Heart left ventricle (tissue), 16 donors: Measurements from ENCODE around the gene SLC22A8. TPM values are rescaled to one million over a fixed set of nuclear protein-coding genes. Genes with fewer than 3 reads are reported as not detected.

Experiments
- ATAC-seq, 4 donors: fragments of 200-7000 bp; cut with Tn5 transposase; one replicate each; pipeline ENCODE4 v1.9.1; 2020 to 2022; ENCODE audit warnings: moderate library complexity in 4 of 4, mild to moderate bottlenecking in 3 of 4, moderate number of reproducible peaks in 1 of 4
- DNase-seq, 5 donors: peaks; one replicate each; pipeline ENCODE4 v3.0.0-alpha.2; 2020
- H3K27ac ChIP-seq, 12 donors: fragments of 200-600 bp; sonication (generic) in 4 of 12; one replicate each; pipeline versions ENCODE4 v1.5.0 to v1.8.0; 2016 to 2022; ENCODE audit warnings: mild to moderate bottlenecking in 2 of 12
- H3K27me3 ChIP-seq, 9 donors: fragments of 200-600 bp; sonication (generic) in 2 of 9; one replicate each; pipeline versions ENCODE4 v1.5.1 to v1.8.0; 2016 to 2022; ENCODE audit warnings: mild to moderate bottlenecking in 3 of 9
- H3K36me3 ChIP-seq, 9 donors: fragments of 200-600 bp; sonication (generic) in 2 of 9; one replicate each; pipeline versions ENCODE4 v1.5.0 to v1.8.0; 2018 to 2022; ENCODE audit warnings: mild to moderate bottlenecking in 2 of 9
- H3K4me1 ChIP-seq, 12 donors: fragments of 200-600 bp; sonication (generic) in 4 of 12; one replicate each; pipeline versions ENCODE4 v1.5.0 to v1.8.0; 2016 to 2022; ENCODE audit warnings: mild to moderate bottlenecking in 3 of 12
- H3K4me3 ChIP-seq, 12 donors: fragments of 200-600 bp; sonication (generic) in 4 of 12; one replicate each; pipeline versions ENCODE4 v1.5.0 to v1.8.0; 2017 to 2022; ENCODE audit warnings: mild to moderate bottlenecking in 9 of 12, moderate library complexity in 4 of 12
- H3K9me3 ChIP-seq, 12 donors: fragments of 200-600 bp; sonication (generic) in 4 of 12; one replicate each; pipeline versions ENCODE4 v1.5.0 to v1.8.0; 2016 to 2022; ENCODE audit warnings: mild to moderate bottlenecking in 1 of 12
- CTCF ChIP-seq, 12 donors: fragments of 200-600 bp; sonication (generic) in 4 of 12; IDR thresholded peaks; one replicate each; pipeline versions ENCODE4 v1.5.0 to v1.8.0; 2018 to 2022; ENCODE audit warnings: antibody characterized with exemption in 12 of 12, mild to moderate bottlenecking in 5 of 12
- POLR2A ChIP-seq, 2 donors: fragments of 450-650 bp; IDR thresholded peaks; one replicate each; pipeline ENCODE4 v1.6.1; 2017; ENCODE audit warnings: antibody characterized with exemption in 2 of 2, mild to moderate bottlenecking in 2 of 2, moderate library complexity in 2 of 2
- WGBS, 4 donors: extraction: QIAGEN DNeasy Blood & Tissue Kit in 2 of 4; methylation state at CpG; one replicate each; pipeline versions ENCODE4 v1.1.5 to v1.1.7; 2013 to 2018; 5-methylcytosine and 5-hydroxymethylcytosine counted together
- intact Hi-C, 10 donors: fragments of 100-400 bp; cut with DNase I; formaldehyde crosslinking; loops; one replicate each; pipeline versions ENCODE4 v1.11.1 to v1.14.2; 2022
- polyA plus RNA-seq, 2 donors: library from polyadenylated mRNA; stranded (reverse); fragments of 200-250 nt; gene quantifications; one replicate each; pipeline ENCODE4 v1.2.3, GENCODE V29; 2013
- total RNA-seq, 9 donors: library from RNA; depleted of rRNA in 2 of 9; stranded (reverse); fragments of >200 nt in 2 of 9; fragmentation: NEBNext Ultra II Directional in 3 of 9; extraction: Animal tissue kit (Norgen Biotek cat#: 25700) in 3 of 9; gene quantifications; one replicate each; pipeline versions ENCODE4 v1.1.0 to v1.2.4, GENCODE V29; 2016 to 2023
- donor health status: ischemic (EF 13 %, LVEDD 7.1; RV severe dilation, severe dysfunction).
- donor health status: healthy with polysubstance abuse.
- donor health status: DM: no; HTN: yes; CAD: no.
- donor health status: DM: no; HTN: no; CAD: no.
- donor health status: ischemic (EF 25% LVEDD 6.9; RV normal size, moderate dysfunction).
- donor health status: ischemic (EF 25% LVEDD 5.7; RV mildly dilated, moderate dysfunction).
- donor health status: healthy.
- donor health status: DM: yes; HTN: yes; CAD: no.
- donor health status: ischemic (EF 35%, LVEDD 5.7; RV mildly dilated, moderate dysfunction).
- donor health status: nonischemic (EF 11% LVEDD 7.7; RV severe dilation, severe dysfunction).
- donor health status: DM: yes; HTN: yes; CAD: no.
- donor health status: PGD.
- donor health status: ischemic (EF 29% LVEDD 5.4; RV normal size, mild dysfunction).
- donor health status: nonischemic (EF 23%, LVEDD 6.1; RV moderate dilation, normal function).

Gene SLC22A8
- total and polyA plus RNA-seq, 11 donors: not detected

GRCh38 chr11:63001456-63001855, 14.2 kb downstream of the SLC22A8 start:
- ATAC-seq: no peak
- Histone ChIP-seq H3K4me1 (no peaks in the 10 kb centered on the region), H3K36me3 (no peaks in the 10 kb centered on the region), H3K4me3 (no peak overlapping the region), H3K9me3 (no peaks in the 10 kb centered on the region), H3K27ac (no peak overlapping the region), H3K27me3 (peaks cover 0 to 3% (median 0%) of the 10 kb centered on the region in 9 donors)
- intact Hi-C loops: no loop called here
- WGBS, 4 donors: 67 to 75% (median 73%) methylated on average over 9 of the region's 9 CpGs
- TF ChIP-seq CTCF (IDR thresholded peaks at IDR 0.05) (no peak), POLR2A (IDR thresholded peaks at IDR 0.05) (no peak)
- DNase-seq: no peak

GRCh38 chr11:62999649-63000048, 16.0 kb downstream of the SLC22A8 start:
- WGBS, 4 donors: 55 to 76% (median 73%) methylated on average over 6 to 7 of the region's 7 CpGs
- no peaks in the 10 kb centered on the region for H3K4me1 ChIP-seq
- no peaks in the 10 kb centered on the region for H3K36me3 ChIP-seq
- no peak for ATAC-seq
- H3K4me3 ChIP-seq: no peak overlapping the region
- DNase-seq: no peak
- H3K27me3 ChIP-seq: peaks cover 0 to 3% (median 0%) of the 10 kb centered on the region in 9 donors
- H3K9me3 ChIP-seq: no peaks in the 10 kb centered on the region
- intact Hi-C loops: no loop called here
- H3K27ac ChIP-seq: no peak overlapping the region
- TF ChIP-seq CTCF (IDR thresholded peaks at IDR 0.05) (no peak), POLR2A (IDR thresholded peaks at IDR 0.05) (no peak)

DNA sequence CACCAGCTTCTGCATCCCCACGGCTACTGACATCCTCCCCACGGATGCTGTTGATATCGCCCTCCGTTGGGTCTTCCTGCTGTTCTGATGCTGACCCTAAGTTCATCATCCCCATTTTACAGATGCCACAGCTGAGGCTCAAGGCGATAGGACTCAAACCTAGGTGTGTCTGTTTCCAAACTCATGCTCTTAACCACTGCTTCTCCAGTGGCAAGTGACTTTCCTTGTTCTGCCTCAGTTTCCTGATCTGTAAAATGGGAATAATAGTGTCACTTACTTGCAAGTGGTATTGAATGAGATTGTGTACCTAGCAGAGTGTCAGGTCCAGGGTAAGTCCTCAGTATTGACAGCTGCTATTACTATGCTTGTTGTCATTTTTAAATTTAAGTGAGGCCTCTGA, 16.5 kb downstream of the SLC22A8 start:
- H3K27me3 ChIP-seq: peaks cover 0 to 3% (median 0%) of the 10 kb centered on the region in 9 donors
- DNase-seq (no peak), ATAC-seq (no peak)
- intact Hi-C loops: no loop called here
- no peak overlapping the region for H3K4me3 ChIP-seq
- H3K4me1 ChIP-seq: no peaks in the 10 kb centered on the region
- no peaks in the 10 kb centered on the region for H3K36me3 ChIP-seq
- 87 to 97% (median 88%) methylated on average over 5 of the region's 5 CpGs for WGBS, 4 donors
- no peak overlapping the region for H3K27ac ChIP-seq
- H3K9me3 ChIP-seq: no peaks in the 10 kb centered on the region
- TF ChIP-seq CTCF (IDR thresholded peaks at IDR 0.05): no peak
- no peak for TF ChIP-seq POLR2A (IDR thresholded peaks at IDR 0.05)

DNA sequence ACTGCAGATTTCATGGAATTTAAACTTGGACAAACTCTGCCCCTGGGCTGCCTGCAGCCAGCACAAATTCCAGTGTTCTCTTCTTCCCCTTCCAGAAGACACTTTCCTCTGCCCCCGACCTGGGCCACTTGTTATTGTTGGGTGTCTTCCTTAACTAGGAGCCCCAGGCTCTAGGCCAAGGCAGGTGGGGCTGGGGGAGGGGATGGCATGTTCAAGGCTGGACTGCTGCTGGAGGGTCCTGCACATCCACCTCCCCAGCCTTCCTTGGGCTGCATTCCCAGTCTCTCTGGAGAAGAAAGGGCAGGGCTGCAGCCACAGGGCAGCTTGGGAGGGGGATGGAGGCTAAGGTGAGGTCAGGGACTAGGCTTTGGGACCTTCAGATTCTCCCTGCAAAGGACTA, 19.4 kb downstream of the SLC22A8 start:
- H3K4me1 ChIP-seq: no peaks in the 10 kb centered on the region
- WGBS, 4 donors: 33 to 67% (median 40%) methylated on average over 1 of the region's 1 CpG

More for the DNA sequence above, 19.4 kb downstream of the SLC22A8 start:
- H3K4me3 ChIP-seq: no peak overlapping the region
- DNase-seq (no peak), ATAC-seq (no peak)
- intact Hi-C loops: no loop called here
- H3K36me3 ChIP-seq: no peaks in the 10 kb centered on the region
- no peak overlapping the region for H3K27ac ChIP-seq
- peaks cover 0 to 3% (median 0%) of the 10 kb centered on the region in 9 donors for H3K27me3 ChIP-seq
- TF ChIP-seq CTCF (IDR thresholded peaks at IDR 0.05) (no peak), POLR2A (IDR thresholded peaks at IDR 0.05) (no peak)
- no peaks in the 10 kb centered on the region for H3K9me3 ChIP-seq
